NCI-H2107 (cell line): Measurements from ENCODE around the gene MGLL.
A peak's percentile ranks its signal among the peaks of the same experiment; 100 is the strongest.

Source experiments
- DNase-seq: peaks from one replicate; lab custom pipeline; 2025; lab: John Stamatoyannopoulos, UW

The MGLL gene

GRCh38 chr3:127723011-127723567, 99.2 kb downstream of the MGLL start:
- peak; percentile 26 for DNase-seq

GRCh38 chr3:127722091-127722784, 100.1 kb downstream of the MGLL start:
- DNase-seq = no peak

- no peak for DNase-seq
These were observed 101.1 kb downstream of the MGLL start for GRCh38 chr3:127720985-127721935.

- DNase-seq = no peak
These were observed 102.0 kb downstream of the MGLL start for GRCh38 chr3:127720161-127720823.

GRCh38 chr3:127719369-127719768, 102.9 kb downstream of the MGLL start:
- no peak for DNase-seq

GRCh38 chr3:127718916-127719290, 103.4 kb downstream of the MGLL start:
- DNase-seq = no peak

- DNase-seq = no peak
These were observed 103.9 kb downstream of the MGLL start for GRCh38 chr3:127718245-127718915.

GRCh38 chr3:127717357-127718244, 104.7 kb downstream of the MGLL start:
- DNase-seq = no peak

GRCh38 chr3:127716384-127716783, 105.9 kb downstream of the MGLL start:
- DNase-seq = no peak

- no peak for DNase-seq
These were observed 106.8 kb downstream of the MGLL start for GRCh38 chr3:127715532-127715931.

GRCh38 chr3:127714866-127715265, 107.4 kb downstream of the MGLL start:
- no peak for DNase-seq

GRCh38 chr3:127714125-127714571, 108.2 kb downstream of the MGLL start:
- DNase-seq = no peak

GRCh38 chr3:127712881-127713771, 109.2 kb downstream of the MGLL start:
- no peak for DNase-seq

- DNase-seq = no peak
These were observed 109.9 kb downstream of the MGLL start for GRCh38 chr3:127712461-127712860.

GRCh38 chr3:127711896-127712295, 110.4 kb downstream of the MGLL start:
- DNase-seq = no peak

GRCh38 chr3:127711021-127711695, 111.2 kb downstream of the MGLL start:
- DNase-seq = no peak

GRCh38 chr3:127710155-127710941, 112.0 kb downstream of the MGLL start:
- DNase-seq = no peak
